HepG2 (cell line): ENCODE data around the gene ATP6V0D1. TPM values are rescaled to one million over a fixed set of nuclear protein-coding genes. Genes with fewer than 3 reads are reported as not detected.
A peak's percentile ranks its signal among the peaks of the same experiment; 100 is the strongest.

ENCODE experiments used
- BCLAF1 ChIP-seq: fragments of 450-650 bp; IDR thresholded peaks from 2 replicates; pipeline ENCODE4 v1.6.1; 2017; ENCODE audit warnings: mild to moderate bottlenecking
- BHLHE40 ChIP-seq: IDR thresholded peaks from 2 replicates; pipeline ENCODE4 v1.6.1; 2011; ENCODE audit warnings: low read length, improper control_type of control experiment
- CSRNP1 ChIP-seq: sonication (generic); formaldehyde crosslinking; IDR thresholded peaks from 2 replicates; pipeline ENCODE4 v1.8.1; 2023; ENCODE audit warnings: mild to moderate bottlenecking, missing genetic modification reagents
- FOSL1 ChIP-seq: sonication (generic); formaldehyde crosslinking; IDR thresholded peaks from 2 replicates; pipeline ENCODE4 v1.9.0; 2021; ENCODE audit warnings: missing genetic modification reagents, borderline replicate concordance
- HIVEP1 ChIP-seq: sonication (generic); formaldehyde crosslinking; IDR thresholded peaks from 2 replicates; pipeline ENCODE4 v1.4.0; 2020; ENCODE audit warnings: mild to moderate bottlenecking, missing genetic modification reagents
- MEF2D ChIP-seq: sonication (generic); formaldehyde crosslinking; IDR thresholded peaks from 2 replicates; pipeline ENCODE4 v1.5.1; 2020; ENCODE audit warnings: mild to moderate bottlenecking, missing genetic modification reagents
- NFYB ChIP-seq: sonication (generic); formaldehyde crosslinking; IDR thresholded peaks from 2 replicates; pipeline ENCODE4 v1.4.0; 2020; ENCODE audit warnings: missing genetic modification reagents
- PRPF4 ChIP-seq: fragments of 200-400 bp; formaldehyde crosslinking; IDR thresholded peaks from 2 replicates; pipeline ENCODE4 v1.6.1; 2016; ENCODE audit warnings: low read length, low read depth; ENCODE audit not compliant: poor library complexity, severe bottlenecking
- SAP130 ChIP-seq: IDR thresholded peaks from 2 replicates; pipeline ENCODE4 v1.6.1; 2016; ENCODE audit warnings: low read depth
- SETDB1 ChIP-seq: sonication (generic); formaldehyde crosslinking; IDR thresholded peaks from 2 replicates; pipeline ENCODE4 v1.5.1; 2020; ENCODE audit warnings: missing genetic modification reagents, mild to moderate bottlenecking, borderline replicate concordance
- TEF ChIP-seq: sonication (generic); formaldehyde crosslinking; IDR thresholded peaks from 2 replicates; pipeline ENCODE4 v1.5.0; 2020; ENCODE audit warnings: missing genetic modification reagents
- XBP1 ChIP-seq: sonication (generic); formaldehyde crosslinking; IDR thresholded peaks from 2 replicates; pipeline ENCODE4 v1.5.0; 2020; ENCODE audit warnings: missing genetic modification reagents
- ZFP36L1 ChIP-seq: sonication (generic); formaldehyde crosslinking; IDR thresholded peaks from 2 replicates; pipeline ENCODE4 v1.8.0; 2022; ENCODE audit warnings: mild to moderate bottlenecking, missing genetic modification reagents, moderate library complexity
- ZMYM3 ChIP-seq: sonication (generic); formaldehyde crosslinking; IDR thresholded peaks from 2 replicates; pipeline ENCODE4 v1.5.1; 2020; ENCODE audit warnings: mild to moderate bottlenecking, missing genetic modification reagents
- ZNF260 ChIP-seq: sonication (generic); formaldehyde crosslinking; IDR thresholded peaks from 2 replicates; pipeline ENCODE4 v1.4.0; 2020; ENCODE audit warnings: missing genetic modification reagents, low read depth, mild to moderate bottlenecking, borderline replicate concordance
- ZNF333 ChIP-seq: sonication (generic); formaldehyde crosslinking; IDR thresholded peaks from 2 replicates; pipeline ENCODE4 v1.4.0; 2020; ENCODE audit warnings: mild to moderate bottlenecking, missing genetic modification reagents, borderline replicate concordance
- ZNF557 ChIP-seq: sonication (generic); formaldehyde crosslinking; IDR thresholded peaks from 2 replicates; pipeline ENCODE4 v1.4.0; 2020; ENCODE audit warnings: missing genetic modification reagents
- ZNF569 ChIP-seq: sonication (generic); formaldehyde crosslinking; IDR thresholded peaks from 2 replicates; pipeline ENCODE4 v1.5.0; 2020; ENCODE audit warnings: mild to moderate bottlenecking, missing genetic modification reagents, moderate library complexity, borderline replicate concordance
- ZNF597 ChIP-seq: sonication (generic); formaldehyde crosslinking; IDR thresholded peaks from 2 replicates; pipeline ENCODE4 v1.5.0; 2020; ENCODE audit warnings: missing genetic modification reagents
- ZNF780A ChIP-seq: sonication (generic); formaldehyde crosslinking; IDR thresholded peaks from 2 replicates; pipeline ENCODE4 v1.8.0; 2022; ENCODE audit warnings: mild to moderate bottlenecking, missing genetic modification reagents, moderate library complexity
- polyA plus RNA-seq, 8 experiments: library from polyadenylated mRNA; depleted of rRNA in 3 of 8; stranded (reverse) in 7 of 8; unstranded in 1 of 8; fragments of >200 nt; fragmentation: Illumina TruSeq in 4 of 8; extraction: Trizol in 4 of 8; gene quantifications; 2 replicates each; pipeline versions ENCODE4 v1.2.1 to v1.2.3, GENCODE V29; 2011 to 2016; ENCODE audit warnings: low read depth in 4 of 8, missing spikeins in 1 of 8, mixed read lengths in 1 of 8; ENCODE audit not compliant: insufficient read depth in 1 of 8
- total RNA-seq, 5 experiments: library from RNA; depleted of rRNA; stranded (reverse); fragments of >200 nt; fragmentation: Illumina TruSeq; extraction: Trizol; gene quantifications; 2 replicates each; pipeline ENCODE4 v1.2.3, GENCODE V29; 2016; ENCODE audit warnings: low read depth in 1 of 5
- TF ChIP-seq, protein P1 (sequence below): sonication (generic); formaldehyde crosslinking; IDR thresholded peaks from 2 replicates; pipeline ENCODE4 v1.4.0; 2020; ENCODE audit warnings: mild to moderate bottlenecking, missing genetic modification reagents
- TF ChIP-seq, protein P2 (sequence below): sonication (generic); formaldehyde crosslinking; IDR thresholded peaks from 2 replicates; pipeline ENCODE4 v1.8.1; 2023; ENCODE audit warnings: mild to moderate bottlenecking, moderate library complexity, missing genetic modification reagents

The ATP6V0D1 gene
- total and polyA plus RNA-seq, 2 of the 13 experiments (the other 11 are each of a cell fraction or from before 2014, with no cell fraction given): 51.1 to 61.3 TPM

DNA sequence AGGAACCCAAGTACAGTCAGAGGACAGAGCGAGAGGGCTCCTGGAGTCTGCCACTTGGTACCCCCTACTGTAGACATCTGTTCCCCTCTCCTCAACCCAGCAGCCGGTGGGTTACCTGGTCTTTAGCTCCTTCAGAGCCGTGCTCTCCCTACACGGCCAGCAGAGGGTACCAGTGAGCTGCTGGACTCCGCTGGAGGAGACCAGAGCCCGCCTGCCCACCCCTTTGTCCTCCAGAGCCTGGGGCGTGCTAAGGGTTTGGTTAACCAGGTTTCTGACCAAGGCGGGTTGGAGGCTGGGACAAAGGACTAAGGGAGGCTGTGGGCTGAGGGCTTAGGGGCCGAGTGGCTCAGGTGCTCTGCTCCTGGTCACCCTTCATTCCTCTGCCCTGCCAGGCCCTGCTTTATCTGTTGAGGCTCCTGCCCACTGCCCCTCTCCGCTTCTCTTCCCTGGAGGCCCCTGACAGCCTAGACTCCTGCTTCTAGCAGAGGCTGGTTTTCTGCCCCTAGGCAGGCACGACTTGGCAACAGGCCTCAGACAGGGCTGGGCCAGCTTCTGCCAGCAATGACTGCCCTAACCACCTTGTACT, 52.7 kb downstream of the ATP6V0D1 start (continued):
- TF ChIP-seq FOSL1 (no peak), ZNF597 (CRISPR knock-in tag) (no peak), ZMYM3 (CRISPR knock-in tag) (0 out of 2 replicates have a peak, but pooled peaks have one; percentile 42), PRPF4 (no peak), ZNF569 (CRISPR knock-in tag) (no peak), TEF (no peak), MEF2D (CRISPR knock-in tag) (0 out of 2 replicates have a peak, but pooled peaks have one; percentile 59), SAP130 (peak; percentile 56; the same call in 1 of the 2 replicates), SETDB1 (CRISPR knock-in tag) (no peak), ZNF780A (CRISPR knock-in tag) (no peak), ZNF260 (CRISPR knock-in tag) (no peak), NFYB (no peak), ZFP36L1 (no peak), HIVEP1 (CRISPR knock-in tag) (peak; percentile 39; the same call in 1 of the 2 replicates), ZNF333 (no peak), BCLAF1 (no peak), ZNF557 (CRISPR knock-in tag) (no peak), XBP1 (CRISPR knock-in tag) (no peak), CSRNP1 (CRISPR knock-in tag) (0 out of 2 replicates have a peak, but pooled peaks have one; percentile 19), BHLHE40 (no peak)
- TF ChIP-seq, protein P1, sequence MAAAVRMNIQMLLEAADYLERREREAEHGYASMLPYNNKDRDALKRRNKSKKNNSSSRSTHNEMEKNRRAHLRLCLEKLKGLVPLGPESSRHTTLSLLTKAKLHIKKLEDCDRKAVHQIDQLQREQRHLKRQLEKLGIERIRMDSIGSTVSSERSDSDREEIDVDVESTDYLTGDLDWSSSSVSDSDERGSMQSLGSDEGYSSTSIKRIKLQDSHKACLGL: peak; percentile 26; the same call in 1 of the 2 replicates
- TF ChIP-seq, protein P2, sequence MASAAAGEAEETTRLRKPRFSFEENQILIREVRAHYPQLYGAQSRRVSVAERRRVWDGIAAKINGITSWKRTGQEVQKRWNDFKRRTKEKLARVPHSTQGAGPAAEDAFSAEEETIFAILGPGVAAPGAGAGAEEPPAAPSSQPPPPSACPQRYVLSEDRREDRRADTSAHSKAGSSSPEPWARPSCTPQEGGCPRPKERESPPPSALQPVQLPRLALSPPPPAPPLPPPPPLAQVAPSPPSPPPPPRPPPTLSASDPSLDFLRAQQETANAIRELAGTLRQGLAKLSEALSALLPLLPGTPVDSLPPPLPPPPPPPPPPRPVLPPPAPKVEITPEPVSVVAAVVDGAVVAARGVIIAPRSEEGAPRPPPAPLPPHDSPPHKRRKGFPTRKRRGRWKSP (CRISPR knock-in tag): 0 out of 2 replicates have a peak, but pooled peaks have one; percentile 29
